G401.6 (cell line): Measurements from ENCODE around the gene CLEC20A.

Experiments used
- FAIRE-seq: peaks from 2 replicates; lab custom pipeline; 2012; peaks lifted over from hg19 to GRCh38; lab: Jason Lieb, UNC

CLEC20A gene

GRCh38 chr1:178496410-178497135 lies at the start of gene CLEC20A:
TSS of gene CLEC20A (minus strand) at chr1:178496964. CDS start at chr1:178496939, 25 bp downstream.
- FAIRE-seq = no peak

DNA sequence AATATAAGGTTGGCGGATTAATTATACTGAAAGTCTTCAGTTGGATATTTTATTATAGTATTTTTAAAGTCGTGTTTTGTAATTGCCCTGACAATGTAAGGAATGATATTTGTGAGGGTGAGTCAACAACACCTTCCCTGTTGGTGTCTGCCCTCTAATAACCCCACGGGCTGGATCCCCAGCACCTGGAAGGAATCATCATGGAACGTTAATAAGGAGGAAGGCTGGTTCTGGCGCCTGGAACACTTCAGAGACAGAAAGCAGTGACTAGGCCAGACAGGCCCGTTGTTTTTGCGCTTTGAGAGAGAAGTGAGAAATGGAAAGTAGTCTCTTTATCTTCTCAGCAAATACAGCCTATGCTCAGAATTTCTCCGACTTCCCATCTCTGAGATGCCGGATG lies 47.8 kb upstream of the CLEC20A start:
- no peak for FAIRE-seq

- FAIRE-seq = no peak
Measured at GRCh38 chr1:178543290-178543607, 46.5 kb upstream of the CLEC20A start.

- no peak for FAIRE-seq
Measured at GRCh38 chr1:178542554-178543289, 46.0 kb upstream of the CLEC20A start.

- no peak for FAIRE-seq
Measured at GRCh38 chr1:178541829-178542553, 45.2 kb upstream of the CLEC20A start.

GRCh38 chr1:178541379-178541778 lies 44.6 kb upstream of the CLEC20A start:
- FAIRE-seq = no peak

DNA sequence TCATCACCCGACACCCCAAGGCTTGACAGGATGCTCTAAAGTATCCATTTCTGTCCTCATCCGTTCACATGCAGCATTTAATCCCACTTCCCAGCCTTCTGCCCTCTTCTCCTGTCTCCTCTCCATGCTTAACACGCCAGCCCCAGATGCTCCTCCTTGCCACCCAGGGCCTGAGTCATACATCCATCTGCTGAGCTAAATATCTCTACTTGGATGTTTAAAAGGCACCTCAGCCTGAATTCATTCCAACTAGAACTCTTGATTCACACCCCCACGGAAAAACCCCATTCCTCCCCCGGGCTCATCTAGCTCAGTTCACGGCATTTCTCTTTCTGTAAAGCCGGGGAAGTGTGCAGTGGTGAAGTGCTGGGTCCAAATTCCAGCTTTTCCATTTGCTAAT lies 43.9 kb upstream of the CLEC20A start:
- no peak for FAIRE-seq

GRCh38 chr1:178540204-178540603 lies 43.4 kb upstream of the CLEC20A start:
- no peak for FAIRE-seq

DNA sequence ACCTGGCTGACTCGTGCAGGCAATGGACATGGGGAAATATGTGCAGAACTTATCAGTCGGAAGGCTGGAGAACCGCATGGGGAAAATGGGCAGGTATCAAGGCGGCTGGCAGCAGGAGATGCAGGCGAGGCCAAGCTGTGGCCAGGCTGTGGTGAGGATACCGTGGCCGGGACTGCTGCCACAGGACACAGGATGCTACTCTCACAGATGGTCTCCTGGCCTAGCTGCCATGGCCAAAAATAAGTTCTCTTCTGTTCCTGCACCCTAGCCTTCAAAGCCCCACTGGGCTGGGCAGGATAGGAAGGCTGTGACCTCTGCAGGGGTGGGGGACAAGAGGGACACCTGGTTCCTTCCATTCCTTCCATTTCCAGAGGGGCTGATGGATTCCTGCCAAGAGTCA lies 42.5 kb upstream of the CLEC20A start:
- no peak for FAIRE-seq

- no peak for FAIRE-seq
Measured at GRCh38 chr1:178538192-178538916, 41.6 kb upstream of the CLEC20A start.

GRCh38 chr1:178537382-178538090 lies 40.8 kb upstream of the CLEC20A start:
- no peak for FAIRE-seq

DNA sequence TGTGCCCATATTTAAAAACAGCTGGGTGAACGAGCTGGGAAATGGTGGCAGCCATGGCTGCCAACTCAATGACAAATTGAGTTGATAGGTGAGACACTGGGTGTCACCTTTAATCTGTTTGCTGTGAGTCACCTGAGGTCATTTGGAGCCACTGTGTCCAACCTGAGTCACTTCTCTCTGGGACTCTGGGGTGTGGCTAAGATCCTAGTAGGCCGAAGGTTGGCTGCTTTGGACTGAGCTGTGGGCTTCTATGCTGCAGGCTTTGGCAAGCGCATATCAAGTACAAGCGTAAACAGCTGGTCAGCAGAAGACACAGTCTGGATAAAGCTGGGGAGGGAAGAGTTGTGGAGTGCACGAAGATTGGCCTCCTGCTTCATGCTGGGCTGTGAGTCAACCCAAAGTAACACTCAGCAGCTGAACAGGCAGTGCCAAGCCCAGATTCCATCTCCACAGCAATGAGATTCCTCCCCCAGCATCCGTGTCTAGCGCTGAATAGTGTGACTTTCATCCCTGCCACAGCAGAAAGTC lies 40.1 kb upstream of the CLEC20A start:
- no peak for FAIRE-seq

DNA sequence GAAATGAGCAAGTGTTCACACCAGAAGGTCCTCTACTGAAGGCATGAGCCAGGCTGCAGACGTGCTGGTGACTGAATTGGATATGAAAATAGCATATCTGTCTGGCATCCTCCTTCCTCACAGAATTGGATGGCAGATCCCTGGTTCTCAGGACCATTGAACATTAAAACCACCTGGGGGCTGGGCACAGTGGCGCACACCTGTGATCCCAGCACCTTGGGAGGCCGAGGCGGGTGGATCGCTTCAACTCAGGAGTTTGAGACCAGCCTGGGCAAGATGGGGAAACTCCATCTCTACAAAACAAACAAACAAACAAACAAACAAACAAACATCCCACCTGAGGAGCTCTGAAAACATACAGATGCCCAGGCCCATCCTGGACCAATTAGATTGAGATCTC lies 39.6 kb upstream of the CLEC20A start:
- no peak for FAIRE-seq

DNA sequence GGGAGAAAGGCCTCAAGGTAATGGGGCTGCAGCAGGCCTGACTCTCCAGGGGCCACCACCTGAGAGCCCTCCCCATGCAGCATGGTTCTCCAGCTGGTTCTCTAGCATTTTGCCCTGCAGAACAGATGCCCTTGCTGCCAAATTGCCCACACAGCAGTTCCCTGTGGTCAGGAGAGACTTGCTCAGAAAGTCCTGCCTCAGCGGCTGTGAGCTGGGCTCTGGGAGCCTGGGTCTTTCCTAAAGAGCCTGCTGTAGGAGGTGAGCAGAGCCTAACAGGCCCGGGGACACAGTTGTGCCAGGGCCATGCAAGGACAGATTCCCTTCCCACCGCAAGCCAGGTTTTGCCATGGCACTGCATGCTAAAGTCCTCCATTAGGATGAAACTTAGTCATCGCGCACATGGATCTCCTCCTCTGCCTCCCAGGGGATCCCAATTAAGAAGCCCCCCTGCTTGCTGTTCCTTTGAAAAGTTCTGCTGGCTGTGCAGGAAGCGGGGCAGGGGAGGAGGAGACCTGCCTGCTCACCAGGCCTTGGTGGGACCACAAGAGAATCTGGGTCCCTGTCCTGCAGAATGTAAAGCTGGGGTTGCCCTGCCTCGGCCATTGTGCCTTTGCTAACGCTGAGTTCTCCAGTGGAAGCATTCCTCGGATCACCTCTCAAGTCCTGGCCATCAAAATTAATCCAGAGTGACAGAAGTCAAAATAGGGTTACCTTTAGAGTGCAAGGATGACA lies 37.5 kb upstream of the CLEC20A start:
- FAIRE-seq = no peak

GRCh38 chr1:178533121-178533946 lies 36.6 kb upstream of the CLEC20A start:
- no peak for FAIRE-seq

DNA sequence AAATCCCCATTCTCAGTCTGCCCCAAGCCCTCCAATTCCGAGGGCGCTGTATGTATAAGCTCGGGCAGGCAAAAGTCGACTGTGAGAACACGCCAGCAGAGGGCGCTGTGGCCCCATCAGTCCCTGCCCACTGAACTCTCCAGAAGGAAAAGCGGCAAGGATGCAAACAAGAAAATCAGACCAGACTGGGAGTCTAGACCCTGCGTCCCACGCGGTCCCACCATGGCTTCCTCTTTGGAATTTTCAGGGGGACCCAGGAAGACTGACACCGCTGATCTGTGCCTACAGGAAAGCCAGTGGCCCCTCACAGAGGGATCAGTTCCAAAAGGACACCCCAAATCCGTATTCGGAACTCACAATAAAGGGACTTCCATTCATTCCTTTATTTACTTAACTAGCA lies 35.6 kb upstream of the CLEC20A start:
- FAIRE-seq = peak; percentile 55

- FAIRE-seq = no peak
Measured at GRCh38 chr1:178531887-178532286, 35.1 kb upstream of the CLEC20A start.

GRCh38 chr1:178530502-178530901 lies 33.7 kb upstream of the CLEC20A start:
- no peak for FAIRE-seq

- FAIRE-seq = no peak
Measured at GRCh38 chr1:178530037-178530402, 33.3 kb upstream of the CLEC20A start.

DNA sequence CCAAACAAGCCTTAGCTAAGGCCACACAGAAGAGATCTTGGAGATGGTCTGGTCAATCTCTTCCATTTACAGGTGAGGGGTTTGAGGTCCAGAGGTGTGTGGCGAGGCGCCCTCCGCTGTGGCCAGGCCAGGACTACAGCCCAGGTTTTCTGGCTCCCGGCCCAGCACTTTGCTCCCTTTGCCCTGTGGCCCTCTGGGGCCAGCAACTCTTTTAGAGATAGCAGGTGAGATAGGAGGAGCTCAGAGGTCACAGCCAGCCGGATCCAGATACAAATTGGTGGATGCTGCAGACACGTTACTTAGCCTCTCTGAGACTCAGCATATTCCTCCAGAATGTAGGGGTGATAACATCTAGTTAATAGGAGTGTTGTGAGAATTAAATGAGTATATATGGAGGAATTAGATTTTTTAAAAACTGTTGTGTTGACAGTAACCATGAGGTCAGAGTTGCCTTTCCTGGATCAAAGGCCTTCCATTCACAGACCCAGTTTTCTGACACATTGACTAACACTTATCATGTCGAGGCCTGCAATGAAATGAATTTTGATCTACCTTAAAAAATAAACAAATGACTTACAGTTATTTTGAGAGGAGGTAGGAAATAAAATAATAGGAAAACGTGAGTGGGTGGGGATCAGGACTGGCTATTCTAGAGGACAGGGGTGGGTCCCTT lies 32.7 kb upstream of the CLEC20A start:
- FAIRE-seq = no peak
